OCI-LY7 (cell line): Measurements from ENCODE around the gene TMEM253.

ENCODE experiments used
- EZH2phosphoT487 ChIP-seq: fragments of 200-600 bp; sonication (generic); IDR thresholded peaks from 2 replicates; pipeline ENCODE4 v1.6.1; 2018; ENCODE audit warnings: low read depth, borderline replicate concordance, mild to moderate bottlenecking, mixed run types, antibody characterized with exemption, low read length, moderate library complexity, mixed read lengths
- TF ChIP-seq, protein P1 (sequence below): fragments of 200-600 bp; sonication (generic); conservative IDR thresholded peaks from 2 replicates; pipeline ENCODE4 v1.5.1; 2014; ENCODE audit warnings: mild to moderate bottlenecking, antibody characterized with exemption, low read length, moderate library complexity, mixed read lengths

DNA sequence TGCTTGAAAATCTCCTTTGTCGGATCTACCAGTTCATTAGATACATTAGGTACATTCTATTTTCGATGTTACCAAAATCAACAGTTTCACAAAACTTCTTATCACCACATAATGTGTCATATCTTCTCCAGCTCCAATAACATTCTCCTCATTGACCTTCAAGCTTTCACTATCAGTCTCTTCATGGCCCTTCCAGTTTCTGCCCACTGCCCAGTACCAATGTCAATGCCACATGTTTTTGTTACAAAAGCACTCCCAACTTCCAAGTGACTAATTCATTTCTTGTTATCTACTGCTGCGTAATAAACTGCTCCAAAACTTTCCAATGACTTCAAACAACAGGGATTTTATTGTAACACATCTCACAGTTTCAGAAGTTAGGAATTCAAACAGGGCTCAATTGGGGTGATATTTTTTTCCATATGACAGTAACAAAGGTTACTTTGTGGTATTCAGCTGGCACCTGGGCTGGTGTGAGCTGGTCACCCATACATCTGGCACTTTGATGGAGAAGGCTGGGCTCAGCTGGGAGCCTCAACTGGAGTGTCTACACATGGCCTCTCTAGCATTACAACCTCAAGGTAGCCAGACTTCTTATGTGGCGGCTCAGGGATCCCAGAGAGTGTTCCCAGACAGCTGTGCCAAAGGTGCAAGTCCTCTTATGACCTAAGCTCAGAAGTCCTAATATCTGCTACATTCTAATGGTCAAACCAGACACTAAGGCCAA, 48.9 kb downstream of the TMEM253 start:
- TF ChIP-seq, protein P1, sequence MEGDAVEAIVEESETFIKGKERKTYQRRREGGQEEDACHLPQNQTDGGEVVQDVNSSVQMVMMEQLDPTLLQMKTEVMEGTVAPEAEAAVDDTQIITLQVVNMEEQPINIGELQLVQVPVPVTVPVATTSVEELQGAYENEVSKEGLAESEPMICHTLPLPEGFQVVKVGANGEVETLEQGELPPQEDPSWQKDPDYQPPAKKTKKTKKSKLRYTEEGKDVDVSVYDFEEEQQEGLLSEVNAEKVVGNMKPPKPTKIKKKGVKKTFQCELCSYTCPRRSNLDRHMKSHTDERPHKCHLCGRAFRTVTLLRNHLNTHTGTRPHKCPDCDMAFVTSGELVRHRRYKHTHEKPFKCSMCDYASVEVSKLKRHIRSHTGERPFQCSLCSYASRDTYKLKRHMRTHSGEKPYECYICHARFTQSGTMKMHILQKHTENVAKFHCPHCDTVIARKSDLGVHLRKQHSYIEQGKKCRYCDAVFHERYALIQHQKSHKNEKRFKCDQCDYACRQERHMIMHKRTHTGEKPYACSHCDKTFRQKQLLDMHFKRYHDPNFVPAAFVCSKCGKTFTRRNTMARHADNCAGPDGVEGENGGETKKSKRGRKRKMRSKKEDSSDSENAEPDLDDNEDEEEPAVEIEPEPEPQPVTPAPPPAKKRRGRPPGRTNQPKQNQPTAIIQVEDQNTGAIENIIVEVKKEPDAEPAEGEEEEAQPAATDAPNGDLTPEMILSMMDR, result no peak
- no peak for TF ChIP-seq EZH2phosphoT487
